Measurements from ENCODE around the gene TLR1.

DNA sequence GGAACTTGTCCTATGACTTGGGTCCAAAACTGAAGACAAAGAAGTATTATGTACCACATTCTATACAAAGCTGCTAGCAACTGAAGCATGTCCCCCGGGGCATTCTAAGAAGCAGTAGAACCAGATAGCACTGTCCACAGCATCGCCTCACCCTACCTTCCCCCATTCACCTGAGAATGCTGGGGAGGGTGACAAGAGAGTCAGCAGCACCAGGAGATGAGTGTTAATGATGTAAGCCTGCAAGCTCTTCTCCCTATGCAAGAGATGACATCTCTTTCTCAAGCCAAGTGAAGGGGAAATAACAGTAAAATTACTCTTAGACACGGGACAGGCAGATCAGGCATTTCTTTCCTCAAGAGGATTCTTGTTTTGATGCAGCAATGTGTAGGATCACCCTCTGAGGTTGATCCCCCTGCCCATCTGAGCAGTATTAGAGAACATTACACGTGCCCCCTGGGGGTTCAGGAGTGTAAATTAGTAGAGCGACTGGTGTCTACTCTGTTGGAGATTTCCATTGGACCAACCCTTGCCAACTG, 13.9 kb upstream of the TLR1 start:
- TF ChIP-seq ZNF384 (IDR thresholded peaks at IDR 0.05): no peak
- TF ChIP-seq NFRKB (IDR thresholded peaks at IDR 0.05): no peak
- no peak for TF ChIP-seq TARDBP (IDR thresholded peaks at IDR 0.05)
- no peak for TF ChIP-seq FOXM1 (IDR thresholded peaks at IDR 0.05; ENCODE audit: borderline replicate concordance)
- no peak for TF ChIP-seq BHLHE40 (IDR thresholded peaks at IDR 0.05; ENCODE audit: borderline replicate concordance)
- TF ChIP-seq SP1 (IDR thresholded peaks at IDR 0.05): no peak
- no peak for TF ChIP-seq ARNT (IDR thresholded peaks at IDR 0.05)
- no peak for TF ChIP-seq LEF1 (IDR thresholded peaks at IDR 0.05; ENCODE audit: borderline replicate concordance)
- TF ChIP-seq L3MBTL2 (conservative IDR thresholded peaks at IDR 0.05): no peak
- TF ChIP-seq FOXK2 (IDR thresholded peaks at IDR 0.05): no peak
- no peak for TF ChIP-seq CTBP1 (IDR thresholded peaks at IDR 0.05; ENCODE audit: borderline replicate concordance)
- TF ChIP-seq ELF4 (IDR thresholded peaks at IDR 0.05): no peak
- TF ChIP-seq FOXA1 (IDR thresholded peaks at IDR 0.05): no peak
